22Rv1 (cell line): ENCODE results near the gene TRPM3.

Experiments
- H3K27ac ChIP-seq: fragments of 450-650 bp; 2 replicates; pipeline ENCODE4 v1.5.1; 2017
- ZFX ChIP-seq: fragments of 450-650 bp; IDR thresholded peaks from 2 replicates; pipeline ENCODE4 v1.6.1; 2017; ENCODE audit warnings: antibody characterized with exemption, borderline replicate concordance
- TF ChIP-seq, protein P1 (sequence below): fragments of 450-650 bp; IDR thresholded peaks from 2 replicates; pipeline ENCODE4 v1.5.1; 2017; ENCODE audit warnings: mild to moderate bottlenecking

The TRPM3 gene

DNA sequence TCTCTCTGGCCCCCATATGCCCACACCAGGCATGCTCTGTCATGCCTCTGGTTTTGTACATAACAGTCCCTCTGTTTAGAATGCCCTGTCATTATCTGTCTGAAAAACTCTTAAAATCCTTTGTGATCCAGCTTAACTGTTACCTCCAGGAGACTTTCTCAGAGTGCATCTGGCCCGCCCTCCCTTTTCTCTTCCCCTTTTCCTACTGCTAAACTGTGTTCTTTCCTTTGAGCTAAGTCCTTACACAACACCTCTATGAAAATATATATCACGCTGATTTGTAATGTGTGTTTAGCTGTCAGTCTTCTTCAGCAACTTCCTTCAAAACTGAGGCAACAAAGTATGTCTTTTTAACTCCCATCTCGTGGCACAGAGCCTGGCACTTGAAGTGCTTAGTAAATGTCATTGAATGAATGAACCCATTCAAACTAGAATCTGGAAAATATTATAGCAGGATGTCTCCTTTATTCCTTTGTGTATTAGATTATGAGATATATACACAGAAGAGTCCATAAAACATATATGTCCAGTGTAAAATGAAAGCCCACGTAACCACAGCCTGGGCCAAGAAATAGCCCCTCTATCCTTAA is 540.7 kb downstream of the TRPM3 start:
- H3K27ac ChIP-seq: no peak overlapping the region
- TF ChIP-seq ZFX: no peak
- TF ChIP-seq, protein P1, sequence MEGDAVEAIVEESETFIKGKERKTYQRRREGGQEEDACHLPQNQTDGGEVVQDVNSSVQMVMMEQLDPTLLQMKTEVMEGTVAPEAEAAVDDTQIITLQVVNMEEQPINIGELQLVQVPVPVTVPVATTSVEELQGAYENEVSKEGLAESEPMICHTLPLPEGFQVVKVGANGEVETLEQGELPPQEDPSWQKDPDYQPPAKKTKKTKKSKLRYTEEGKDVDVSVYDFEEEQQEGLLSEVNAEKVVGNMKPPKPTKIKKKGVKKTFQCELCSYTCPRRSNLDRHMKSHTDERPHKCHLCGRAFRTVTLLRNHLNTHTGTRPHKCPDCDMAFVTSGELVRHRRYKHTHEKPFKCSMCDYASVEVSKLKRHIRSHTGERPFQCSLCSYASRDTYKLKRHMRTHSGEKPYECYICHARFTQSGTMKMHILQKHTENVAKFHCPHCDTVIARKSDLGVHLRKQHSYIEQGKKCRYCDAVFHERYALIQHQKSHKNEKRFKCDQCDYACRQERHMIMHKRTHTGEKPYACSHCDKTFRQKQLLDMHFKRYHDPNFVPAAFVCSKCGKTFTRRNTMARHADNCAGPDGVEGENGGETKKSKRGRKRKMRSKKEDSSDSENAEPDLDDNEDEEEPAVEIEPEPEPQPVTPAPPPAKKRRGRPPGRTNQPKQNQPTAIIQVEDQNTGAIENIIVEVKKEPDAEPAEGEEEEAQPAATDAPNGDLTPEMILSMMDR: no peak

DNA sequence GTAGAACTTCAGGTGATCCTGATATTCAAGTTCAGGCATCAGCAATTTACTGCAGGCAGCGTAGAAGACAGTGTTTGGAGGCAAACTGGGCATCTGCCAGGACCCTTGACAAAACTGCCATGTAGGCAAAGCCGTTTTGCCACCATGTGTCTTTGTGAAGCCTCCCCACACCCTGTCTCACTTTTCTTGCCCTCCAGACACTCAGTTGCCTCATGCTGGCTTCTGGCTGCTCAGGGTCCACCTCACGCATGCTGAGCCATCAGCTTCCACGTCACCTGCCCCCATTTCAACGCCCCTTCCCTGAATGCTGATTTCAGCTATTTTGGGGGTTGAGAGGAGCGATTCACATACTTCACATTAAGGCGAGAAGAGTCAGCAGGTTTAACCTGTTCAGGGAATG is 541.7 kb downstream of the TRPM3 start:
- TF ChIP-seq, protein P1: no peak
- TF ChIP-seq ZFX: no peak
- H3K27ac ChIP-seq: no peak overlapping the region

DNA sequence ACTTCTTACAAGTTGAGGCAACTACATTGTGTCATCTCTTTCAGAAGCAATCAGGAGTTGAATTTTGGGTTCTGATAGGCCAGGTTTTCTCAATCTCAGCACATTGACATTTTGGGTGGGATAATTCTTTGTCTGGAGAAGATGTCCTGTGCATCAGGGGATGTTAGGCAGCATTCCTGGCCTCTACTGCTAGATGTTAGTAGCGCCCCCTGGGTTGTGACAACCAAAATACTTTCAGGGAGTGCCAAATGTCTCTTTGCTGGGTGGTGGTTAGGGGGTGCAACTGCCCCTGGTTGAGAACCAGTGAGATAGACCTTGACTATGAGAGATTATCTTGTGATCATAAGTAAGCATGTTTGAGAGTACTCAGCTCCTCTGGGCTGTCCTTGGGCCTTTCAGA is 542.7 kb downstream of the TRPM3 start:
- H3K27ac ChIP-seq: no peak overlapping the region
- TF ChIP-seq, protein P1: peak; percentile 12; the same call in 1 of the 2 replicates
- no peak for TF ChIP-seq ZFX

DNA sequence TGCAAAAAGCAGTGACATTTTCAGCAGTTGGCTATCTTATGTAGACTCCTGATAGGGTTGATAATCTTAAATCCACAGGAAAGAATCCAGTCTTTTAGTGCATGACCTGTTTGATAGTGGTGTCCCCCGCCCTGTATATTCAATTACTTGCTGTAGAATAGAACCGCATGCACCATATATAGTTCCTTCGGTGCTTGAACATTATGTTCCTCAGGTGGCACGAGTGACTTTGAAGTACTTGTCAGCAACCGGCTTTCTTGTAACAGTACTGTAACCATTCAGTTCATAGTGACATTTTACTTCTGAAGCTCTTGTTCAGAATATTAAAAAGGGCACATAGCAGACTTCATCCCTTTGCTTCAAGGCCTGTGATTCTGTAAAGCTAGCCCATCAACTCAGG is 543.8 kb downstream of the TRPM3 start:
- TF ChIP-seq, protein P1: no peak
- TF ChIP-seq ZFX: no peak
- H3K27ac ChIP-seq: no peak overlapping the region

DNA sequence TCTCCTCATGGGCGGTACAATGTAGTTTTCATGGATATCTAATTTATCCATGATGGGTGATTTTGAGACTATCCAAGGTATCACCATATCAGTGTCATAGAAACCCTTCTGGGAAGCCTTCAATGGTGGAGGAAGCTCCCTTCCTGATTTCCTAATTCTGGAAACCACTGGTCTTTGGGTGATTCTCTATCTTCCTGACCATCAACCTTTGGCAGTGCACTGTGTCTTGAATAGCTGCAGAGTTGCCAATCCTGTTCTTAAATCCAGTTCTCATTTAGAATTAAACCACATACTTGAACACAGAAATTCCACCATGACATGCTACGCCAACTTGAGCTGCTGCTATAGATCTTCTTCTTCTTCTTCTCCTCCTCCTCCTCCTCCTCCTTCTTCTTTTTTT is 545.3 kb downstream of the TRPM3 start:
- H3K27ac ChIP-seq: no peak overlapping the region
- TF ChIP-seq, protein P1: no peak
- no peak for TF ChIP-seq ZFX

DNA sequence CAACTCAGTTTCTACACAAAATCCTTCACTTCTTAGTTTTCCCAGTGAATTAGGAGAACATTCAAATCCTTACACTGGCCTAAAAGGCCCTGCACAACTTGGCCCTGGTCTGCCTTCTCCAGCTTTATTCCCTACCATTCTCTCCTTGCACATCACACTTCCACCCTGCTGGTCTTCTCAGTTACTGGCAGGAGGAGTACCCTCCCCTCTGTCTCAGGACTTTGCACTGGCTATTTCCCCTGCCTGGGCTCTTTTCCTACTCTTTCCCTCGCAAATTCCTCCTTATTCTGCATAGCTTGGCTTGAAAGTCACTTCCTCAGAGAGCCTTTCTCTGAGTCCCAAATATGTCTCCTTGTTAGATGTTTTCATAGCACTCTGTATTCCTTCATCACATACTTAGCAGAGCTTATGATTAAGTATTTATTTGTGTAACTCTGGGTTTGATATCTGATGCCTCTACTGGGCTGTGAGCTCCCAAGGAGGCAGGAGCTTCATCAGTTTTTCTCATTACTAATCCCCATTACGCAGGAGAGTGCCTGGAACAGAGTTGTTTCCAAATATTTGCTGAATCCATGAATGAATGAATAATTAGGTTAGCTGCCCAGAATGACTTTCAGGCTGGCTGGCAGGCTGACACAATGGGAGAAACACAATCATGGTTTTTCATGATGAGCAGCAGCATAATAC is 547.1 kb downstream of the TRPM3 start:
- H3K27ac ChIP-seq: no peak overlapping the region
- TF ChIP-seq, protein P1: no peak
- no peak for TF ChIP-seq ZFX

DNA sequence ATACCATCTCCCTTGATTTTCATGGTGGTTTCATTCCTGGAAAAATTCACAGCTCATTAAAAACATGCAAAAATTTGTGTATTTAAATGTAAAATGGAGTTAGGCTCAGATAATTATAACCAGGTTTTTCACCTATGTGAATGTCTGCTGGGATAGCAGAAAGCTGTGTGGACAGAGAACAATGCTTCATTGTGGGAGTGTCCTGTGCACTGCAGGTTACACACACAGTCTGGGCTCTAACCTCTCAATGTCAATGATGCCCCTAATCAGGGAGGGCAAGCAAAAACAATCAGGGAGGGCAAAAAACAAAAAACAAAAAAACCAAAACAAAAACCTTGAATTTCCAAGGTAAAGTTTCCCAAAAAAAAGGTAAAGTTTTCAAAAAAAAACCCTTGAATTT is 548.1 kb downstream of the TRPM3 start:
- no peak for TF ChIP-seq ZFX
- TF ChIP-seq, protein P1: no peak

More for the DNA sequence above, 548.1 kb downstream of the TRPM3 start:
- no peak overlapping the region for H3K27ac ChIP-seq
